Sigmoid colon (tissue), 7 donors: ENCODE data around the gene PLA2G4D. TPM values are rescaled to one million over a fixed set of nuclear protein-coding genes. Genes with fewer than 3 reads are reported as not detected.

Experiments used
- DNase-seq: peaks from one replicate; pipeline ENCODE4 v3.0.0-alpha.2; 2019
- H3K27ac ChIP-seq, 4 donors: fragments of 200-600 bp; sonication (generic); one replicate each; pipeline ENCODE4 v1.5.1; 2016 to 2019; ENCODE audit warnings: mild to moderate bottlenecking in 1 of 4
- H3K27me3 ChIP-seq, 3 donors: fragments of 200-600 bp; sonication (generic); one replicate each; pipeline ENCODE4 v1.5.1; 2019; ENCODE audit warnings: mild to moderate bottlenecking in 1 of 3
- H3K36me3 ChIP-seq, 4 donors: fragments of 200-600 bp; sonication (generic); one replicate each; pipeline ENCODE4 v1.5.1; 2016 to 2019
- H3K4me1 ChIP-seq, 4 donors: fragments of 200-600 bp; sonication (generic); one replicate each; pipeline ENCODE4 v1.5.1; 2017 to 2019
- H3K4me3 ChIP-seq, 4 donors: fragments of 200-600 bp; sonication (generic); one replicate each; pipeline ENCODE4 v1.5.1; 2017 to 2019; ENCODE audit warnings: mild to moderate bottlenecking in 2 of 4, moderate library complexity in 1 of 4
- H3K9me3 ChIP-seq, 4 donors: fragments of 200-600 bp in 3 of 4; sonication (generic) in 3 of 4; one replicate each; pipeline versions ENCODE4 v1.5.1 to v1.6.1; 2013 to 2019
- EP300 ChIP-seq, 4 donors: sonication (generic); formaldehyde crosslinking; IDR thresholded peaks; one replicate each; pipeline ENCODE4 v1.6.1; 2017; ENCODE audit warnings: antibody characterized with exemption in 4 of 4
- POLR2A ChIP-seq, 2 donors: fragments of 450-650 bp; IDR thresholded peaks; one replicate each; pipeline ENCODE4 v1.6.1; 2016; ENCODE audit warnings: antibody characterized with exemption in 2 of 2, mild to moderate bottlenecking in 2 of 2, moderate library complexity in 2 of 2
- POLR2AphosphoS5 ChIP-seq, 4 donors: sonication (generic); formaldehyde crosslinking; IDR thresholded peaks; one replicate each; pipeline ENCODE4 v1.6.1; 2017; ENCODE audit warnings: antibody characterized with exemption in 4 of 4
- WGBS, 2 donors: extraction: QIAGEN DNeasy Blood & Tissue Kit; methylation state at CpG; one replicate each; pipeline ENCODE4 v1.1.7; 2013; 5-methylcytosine and 5-hydroxymethylcytosine counted together
- intact Hi-C: fragments of 100-400 bp; cut with DNase I; formaldehyde crosslinking; loops from one replicate; pipeline ENCODE4 v1.15.1; 2023
- polyA plus RNA-seq, 3 donors: library from polyadenylated mRNA; stranded (reverse); fragments of 200-250 nt; gene quantifications; one replicate each; pipeline ENCODE4 v1.2.3, GENCODE V29; 2013
- total RNA-seq, 4 donors: library from RNA; depleted of rRNA; stranded (reverse); fragments of >200 nt; gene quantifications; one replicate each; pipeline ENCODE4 v1.1.0, GENCODE V29; 2016
- TF ChIP-seq, protein P1 (sequence below), 4 experiments: fragments of 450-650 bp in 3 of 4; fragments of 200-600 bp in 1 of 4; IDR thresholded peaks; one replicate each; pipeline ENCODE4 v1.5.1; 2016 to 2019; ENCODE audit warnings: antibody characterized with exemption in 4 of 4, mild to moderate bottlenecking in 3 of 4, moderate library complexity in 2 of 4
- donor health status: healthy with polysubstance abuse.
- donor health status: Bipolar disorder and iron deficiency.
- donor health status: healthy.

Gene PLA2G4D
- total and polyA plus RNA-seq, 7 donors: under 0.01 to 0.31 (median 0.28) TPM; not detected in 4

GRCh38 chr15:42064271-42064670 lies 30.1 kb downstream of the PLA2G4D start:
- H3K27me3 ChIP-seq: peaks cover 0 to 7% (median 0%) of the 10 kb centered on the region in 3 donors
- 75 to 85% methylated on average over 4 of the region's 4 CpGs for WGBS, 2 donors
- no peak overlapping the region for H3K27ac ChIP-seq
- DNase-seq: no peak
- intact Hi-C loops: no loop called here
- H3K36me3 ChIP-seq: no peaks in the 10 kb centered on the region
- no peaks in the 10 kb centered on the region for H3K9me3 ChIP-seq
- H3K4me1 ChIP-seq: no peaks in the 10 kb centered on the region
- no peak overlapping the region for H3K4me3 ChIP-seq
- TF ChIP-seq POLR2A (IDR thresholded peaks at IDR 0.05) (no peak), POLR2AphosphoS5 (IDR thresholded peaks at IDR 0.05) (no peak), EP300 (IDR thresholded peaks at IDR 0.05) (no peak)
- TF ChIP-seq, protein P1, sequence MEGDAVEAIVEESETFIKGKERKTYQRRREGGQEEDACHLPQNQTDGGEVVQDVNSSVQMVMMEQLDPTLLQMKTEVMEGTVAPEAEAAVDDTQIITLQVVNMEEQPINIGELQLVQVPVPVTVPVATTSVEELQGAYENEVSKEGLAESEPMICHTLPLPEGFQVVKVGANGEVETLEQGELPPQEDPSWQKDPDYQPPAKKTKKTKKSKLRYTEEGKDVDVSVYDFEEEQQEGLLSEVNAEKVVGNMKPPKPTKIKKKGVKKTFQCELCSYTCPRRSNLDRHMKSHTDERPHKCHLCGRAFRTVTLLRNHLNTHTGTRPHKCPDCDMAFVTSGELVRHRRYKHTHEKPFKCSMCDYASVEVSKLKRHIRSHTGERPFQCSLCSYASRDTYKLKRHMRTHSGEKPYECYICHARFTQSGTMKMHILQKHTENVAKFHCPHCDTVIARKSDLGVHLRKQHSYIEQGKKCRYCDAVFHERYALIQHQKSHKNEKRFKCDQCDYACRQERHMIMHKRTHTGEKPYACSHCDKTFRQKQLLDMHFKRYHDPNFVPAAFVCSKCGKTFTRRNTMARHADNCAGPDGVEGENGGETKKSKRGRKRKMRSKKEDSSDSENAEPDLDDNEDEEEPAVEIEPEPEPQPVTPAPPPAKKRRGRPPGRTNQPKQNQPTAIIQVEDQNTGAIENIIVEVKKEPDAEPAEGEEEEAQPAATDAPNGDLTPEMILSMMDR (IDR thresholded peaks at IDR 0.05): no peak

DNA sequence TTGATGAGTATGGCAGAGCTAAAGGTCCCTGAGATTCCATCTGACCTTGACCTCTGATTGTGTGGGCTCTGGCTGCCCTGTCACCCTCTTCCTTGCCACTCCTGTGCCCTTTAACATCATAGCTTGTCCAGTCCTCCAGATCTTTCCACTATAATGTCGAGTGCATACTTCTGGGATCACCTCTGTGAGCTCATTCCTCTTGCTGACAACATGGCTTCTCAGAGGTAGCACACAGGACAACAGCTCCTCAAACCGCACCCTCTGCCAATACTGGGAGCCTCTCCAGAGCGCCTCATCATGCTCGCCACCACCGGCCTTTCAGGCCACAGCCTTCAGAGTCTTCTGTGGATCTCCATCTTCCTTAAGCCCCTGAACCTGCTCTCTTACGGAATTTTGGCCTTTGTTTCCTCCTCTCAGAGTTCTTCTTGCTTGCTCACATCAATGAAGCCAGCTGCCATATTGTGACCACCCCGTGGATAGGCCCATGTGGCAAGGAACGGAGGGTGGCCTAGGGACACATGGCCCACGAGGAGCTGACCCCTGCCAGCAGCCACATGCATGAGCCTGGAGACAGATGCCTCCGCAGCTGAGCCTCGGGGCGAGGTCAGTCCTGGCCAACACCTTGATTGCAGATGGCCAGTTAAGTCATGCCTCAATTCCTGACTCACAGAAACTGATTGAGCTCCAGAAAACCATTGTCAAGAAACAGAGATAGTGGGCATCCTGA lies 31.1 kb downstream of the PLA2G4D start:
- no peak for DNase-seq
- no peaks in the 10 kb centered on the region for H3K9me3 ChIP-seq
- intact Hi-C loops: no loop called here
- 90 to 92% methylated on average over 12 of the region's 12 CpGs for WGBS, 2 donors
- no peak overlapping the region for H3K27ac ChIP-seq
- peaks cover 0 to 7% (median 0%) of the 10 kb centered on the region in 3 donors for H3K27me3 ChIP-seq
- no peaks in the 10 kb centered on the region for H3K4me1 ChIP-seq
- no peak overlapping the region for H3K4me3 ChIP-seq
- TF ChIP-seq EP300 (IDR thresholded peaks at IDR 0.05) (no peak), POLR2A (IDR thresholded peaks at IDR 0.05) (no peak), POLR2AphosphoS5 (IDR thresholded peaks at IDR 0.05) (no peak)
- TF ChIP-seq, protein P1 (IDR thresholded peaks at IDR 0.05): no peak
- H3K36me3 ChIP-seq: no peaks in the 10 kb centered on the region

GRCh38 chr15:42062284-42062806 lies 32.0 kb downstream of the PLA2G4D start:
- no peak for DNase-seq
- no peak overlapping the region for H3K4me3 ChIP-seq
- 95 to 96% methylated on average over 9 of the region's 9 CpGs for WGBS, 2 donors
- peaks cover 0 to 7% (median 0%) of the 10 kb centered on the region in 3 donors for H3K27me3 ChIP-seq
- no peaks in the 10 kb centered on the region for H3K9me3 ChIP-seq
- H3K36me3 ChIP-seq: no peaks in the 10 kb centered on the region
- no peak overlapping the region for H3K27ac ChIP-seq
- peaks cover 0 to 1% (median under 1%) of the 10 kb centered on the region in 4 donors for H3K4me1 ChIP-seq
- intact Hi-C loops: no loop called here
- TF ChIP-seq, protein P1 (IDR thresholded peaks at IDR 0.05): no peak
- TF ChIP-seq POLR2AphosphoS5 (IDR thresholded peaks at IDR 0.05) (no peak), EP300 (IDR thresholded peaks at IDR 0.05) (no peak), POLR2A (IDR thresholded peaks at IDR 0.05) (no peak)

DNA sequence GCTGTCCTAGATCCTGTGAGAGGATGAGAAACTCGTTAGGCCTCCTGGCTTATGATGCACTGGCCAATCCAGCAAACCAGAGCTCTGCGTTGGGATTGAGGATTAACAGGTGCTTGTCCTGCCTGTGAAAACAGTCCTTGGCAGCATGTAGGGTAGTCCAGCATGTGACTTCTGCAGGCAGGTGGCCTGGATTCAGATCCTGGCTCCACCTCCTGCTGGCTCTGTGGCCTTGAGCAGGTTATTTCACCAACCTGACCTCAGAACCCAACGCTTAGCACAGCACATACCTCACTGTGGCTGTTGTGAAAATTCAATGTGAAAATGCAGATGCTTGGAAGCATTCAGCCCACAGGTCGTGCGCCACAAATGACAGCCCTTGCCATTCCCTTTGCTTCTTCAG lies 33.6 kb downstream of the PLA2G4D start:
- no peak for DNase-seq
- Histone ChIP-seq H3K4me1 (peaks cover 0 to 10% (median 8%) of the 10 kb centered on the region in 4 donors), H3K27ac (no peak overlapping the region), H3K4me3 (no peak overlapping the region), H3K9me3 (no peaks in the 10 kb centered on the region), H3K36me3 (no peaks in the 10 kb centered on the region), H3K27me3 (peaks cover 0 to 6% (median 0%) of the 10 kb centered on the region in 3 donors)
- TF ChIP-seq EP300 (IDR thresholded peaks at IDR 0.05) (no peak), POLR2A (IDR thresholded peaks at IDR 0.05) (no peak), POLR2AphosphoS5 (IDR thresholded peaks at IDR 0.05) (no peak)
- TF ChIP-seq, protein P1 (IDR thresholded peaks at IDR 0.05): no peak
- intact Hi-C loops: no loop called here
- WGBS, 2 donors: 50 to 80% methylated on average over 5 of the region's 5 CpGs
